Esophagus squamous epithelium (tissue), 4 donors: Measurements from ENCODE around the gene RIT2.

Experiments used
- CTCF ChIP-seq, 6 experiments: fragments of 450-650 bp in 4 of 6; fragments of 200-600 bp in 2 of 6; sonication (generic) in 2 of 6; IDR thresholded peaks; one replicate each; pipeline ENCODE4 v1.5.1; 2016 to 2019; ENCODE audit warnings: antibody characterized with exemption in 6 of 6, mild to moderate bottlenecking in 4 of 6, moderate library complexity in 4 of 6
- POLR2A ChIP-seq, 4 donors: fragments of 450-650 bp; IDR thresholded peaks; one replicate each; pipeline ENCODE4 v1.6.1; 2017; ENCODE audit warnings: antibody characterized with exemption in 4 of 4, mild to moderate bottlenecking in 4 of 4, moderate library complexity in 3 of 4

GRCh38 chr18:42814184-42814583, 301.3 kb downstream of the RIT2 start:
- TF ChIP-seq CTCF (IDR thresholded peaks at IDR 0.05) (no peak), POLR2A (IDR thresholded peaks at IDR 0.05) (no peak)
